Measurements from ENCODE around the gene ACTC1. TPM values are rescaled to one million over a fixed set of nuclear protein-coding genes. Genes with fewer than 3 reads are reported as not detected.
A peak's percentile ranks its signal among the peaks of the same experiment; 100 is the strongest.

Gene ACTC1
- total RNA-seq, 1 experiment from 2014 or later: not detected

GRCh38 chr15:34753236-34753894, 42.0 kb downstream of the ACTC1 start:
- peaks cover 36% of the 10 kb centered on the region for H3K27me3 ChIP-seq (ENCODE audit: control insufficient read depth, insufficient read depth, low read length)
- ATAC-seq: no peak; the same call in 1 of the 2 replicates

GRCh38 chr15:34749691-34750090, 45.7 kb downstream of the ACTC1 start:
- DNase-seq (ENCODE audit: low read depth, low spot score) (no peak), ATAC-seq (no peak)
- CTCF ChIA-PET: no interaction called here
- no TSS peak for BruUV-seq (replicated peaks)
- in situ Hi-C loops (cut with HindIII; ENCODE audit: low pct_unique_long_range_greater_than_20kb, low sequenced_read_pairs) (no loop called here), intact Hi-C loops (cut with micrococcal nuclease; ENCODE audit: unreplicated experiment) (no loop called here)
- POLR2A ChIA-PET: interaction anchor here (0.6 kb wide), 1 partner anchor 63 kb away, joined by 4 read pairs; no protein-coding TSS in a partner anchor
- no peaks in the 10 kb centered on the region for H3K36me3 ChIP-seq (ENCODE audit: control insufficient read depth, insufficient read depth, low read length)
- H3K9me3 ChIP-seq (ENCODE audit: control insufficient read depth, insufficient read depth, low read depth, low read length): no peaks in the 10 kb centered on the region
- no peaks in the 10 kb centered on the region for H3K4me1 ChIP-seq (ENCODE audit: control insufficient read depth, insufficient read depth, low read length)
- TF ChIP-seq POLR2AphosphoS5 (IDR thresholded peaks at IDR 0.05; ENCODE audit: low read depth, low read length) (no peak), REST (IDR thresholded peaks at IDR 0.05; ENCODE audit: insufficient read depth in 1 of 2, low read depth in 2 of 2, low read length in 1 of 2) (no peak), TCF7L2 (IDR thresholded peaks at IDR 0.05; ENCODE audit: low read depth, low read length) (no peak), SIN3A (IDR thresholded peaks at IDR 0.05; ENCODE audit: borderline replicate concordance, insufficient read depth, low read depth, low read length) (no peak), CTCF (IDR thresholded peaks at IDR 0.05) (no peak)
- H3K27ac ChIP-seq (ENCODE audit: low read length): no peak overlapping the region
- peaks cover 11% of the 10 kb centered on the region; the same call in 1 of the 2 replicates for H3K27me3 ChIP-seq (ENCODE audit: control insufficient read depth, insufficient read depth, low read length)
- no peak overlapping the region for H3K4me3 ChIP-seq (ENCODE audit: low read depth in 2 of 2, low read length in 2 of 2)

More at GRCh38 chr15:34753236-34753894, 42.0 kb downstream of the ACTC1 start:
- Histone ChIP-seq H3K9me3 (ENCODE audit: control insufficient read depth, insufficient read depth, low read depth, low read length) (no peaks in the 10 kb centered on the region), H3K27ac (ENCODE audit: low read length) (no peak overlapping the region), H3K36me3 (ENCODE audit: control insufficient read depth, insufficient read depth, low read length) (no peaks in the 10 kb centered on the region), H3K4me3 (ENCODE audit: low read depth in 2 of 2, low read length in 2 of 2) (no peak overlapping the region), H3K4me1 (ENCODE audit: control insufficient read depth, insufficient read depth, low read length) (no peaks in the 10 kb centered on the region)
- intact Hi-C loops (cut with micrococcal nuclease; ENCODE audit: unreplicated experiment) (no loop called here), in situ Hi-C loops (cut with HindIII; ENCODE audit: low pct_unique_long_range_greater_than_20kb, low sequenced_read_pairs) (no loop called here)
- no peak for TF ChIP-seq CTCF (IDR thresholded peaks at IDR 0.05)
- no peak for TF ChIP-seq POLR2AphosphoS5 (IDR thresholded peaks at IDR 0.05; ENCODE audit: low read depth, low read length)
- peak; percentile 89 to 90 for TF ChIP-seq REST (IDR thresholded peaks at IDR 0.05; ENCODE audit: insufficient read depth in 1 of 2, low read depth in 2 of 2, low read length in 1 of 2)
- no peak for TF ChIP-seq TCF7L2 (IDR thresholded peaks at IDR 0.05; ENCODE audit: low read depth, low read length)
- no peak for DNase-seq (ENCODE audit: low read depth, low spot score)
- ChIA-PET POLR2A (no interaction called here), CTCF (no interaction called here)
- no TSS peak for BruUV-seq (replicated peaks)

Measured in Panc1 (cell line).